ENCODE measurements around the gene PLCD4.

PLCD4 gene

GRCh38 chr2:218621007-218621406, 13.3 kb downstream of the PLCD4 start:
- DNase-seq (ENCODE audit: low read depth in 2 of 2): no peak

- DNase-seq (ENCODE audit: low read depth in 2 of 2): no peak
These were observed 15.1 kb downstream of the PLCD4 start for GRCh38 chr2:218622606-218623365.

GRCh38 chr2:218623366-218623705, 15.6 kb downstream of the PLCD4 start:
- no peak for DNase-seq (ENCODE audit: low read depth in 2 of 2)

- no peak for DNase-seq (ENCODE audit: low read depth in 2 of 2)
These were observed 18.7 kb downstream of the PLCD4 start for GRCh38 chr2:218626369-218626768.

- DNase-seq (ENCODE audit: low read depth in 2 of 2): no peak
These were observed 20.2 kb downstream of the PLCD4 start for GRCh38 chr2:218627939-218628338.

- DNase-seq (ENCODE audit: low read depth in 2 of 2): no peak
These were observed 24.1 kb downstream of the PLCD4 start for GRCh38 chr2:218631837-218632236.

- no peak for DNase-seq (ENCODE audit: low read depth in 2 of 2)
These were observed 28.0 kb downstream of the PLCD4 start for GRCh38 chr2:218635719-218636118.

- no peak for DNase-seq (ENCODE audit: low read depth in 2 of 2)
These were observed 30.7 kb downstream of the PLCD4 start for GRCh38 chr2:218638372-218638771.

GRCh38 chr2:218642121-218642656, 34.5 kb downstream of the PLCD4 start:
- no peak for DNase-seq (ENCODE audit: low read depth in 2 of 2)

- DNase-seq (ENCODE audit: low read depth in 2 of 2): no peak
These were observed 35.1 kb downstream of the PLCD4 start for GRCh38 chr2:218642786-218643185.

- DNase-seq (ENCODE audit: low read depth in 2 of 2): no peak
These were observed 36.1 kb downstream of the PLCD4 start for GRCh38 chr2:218643751-218644310.

GRCh38 chr2:218644721-218645120, 37.0 kb downstream of the PLCD4 start:
- DNase-seq (ENCODE audit: low read depth in 2 of 2): no peak

GRCh38 chr2:218645126-218645525, 37.4 kb downstream of the PLCD4 start:
- no peak for DNase-seq (ENCODE audit: low read depth in 2 of 2)

- peak; percentile 13 to 19 for DNase-seq (ENCODE audit: low read depth in 2 of 2)
These were observed 40.5 kb downstream of the PLCD4 start for GRCh38 chr2:218648088-218648786.

- no peak for DNase-seq (ENCODE audit: low read depth in 2 of 2)
These were observed 41.0 kb downstream of the PLCD4 start for GRCh38 chr2:218648787-218649100.

- no peak for DNase-seq (ENCODE audit: low read depth in 2 of 2)
These were observed 48.1 kb downstream of the PLCD4 start for GRCh38 chr2:218655751-218656150.

- peak; percentile 5 to 7 for DNase-seq (ENCODE audit: low read depth in 2 of 2)
These were observed 51.1 kb downstream of the PLCD4 start for GRCh38 chr2:218658671-218659257.

- peak; percentile 85 to 93 for DNase-seq (ENCODE audit: low read depth in 2 of 2)
These were observed 51.7 kb downstream of the PLCD4 start, which contains the start of the genes BCS1L and ZNF142 for GRCh38 chr2:218659258-218659987. Gene BCS1L (plus strand): TSS chr2:218659683. CDS start chr2:218660988, 1,305 bp downstream. Gene ZNF142 (minus strand): TSS chr2:218659623. CDS start chr2:218656429, 3,194 bp downstream.

GRCh38 chr2:218659988-218660358, 52.3 kb downstream of the PLCD4 start:
- DNase-seq (ENCODE audit: low read depth in 2 of 2): no peak

GRCh38 chr2:218662377-218662776, 54.7 kb downstream of the PLCD4 start:
- DNase-seq (ENCODE audit: low read depth in 2 of 2): no peak

GRCh38 chr2:218662827-218663226, 55.1 kb downstream of the PLCD4 start:
- DNase-seq (ENCODE audit: low read depth in 2 of 2): no peak

GRCh38 chr2:218663901-218664300, 56.2 kb downstream of the PLCD4 start:
- DNase-seq (ENCODE audit: low read depth in 2 of 2): no peak
